Measurements from ENCODE around the gene ZNF561. TPM values are rescaled to one million over a fixed set of nuclear protein-coding genes. Genes with fewer than 3 reads are reported as not detected.

Gene ZNF561
- total and polyA plus RNA-seq, 9 of the 15 experiments (the other 6 are each of a cell fraction or from before 2014, with no cell fraction given): 13.9 to 34.9 (median 23.6) TPM

DNA sequence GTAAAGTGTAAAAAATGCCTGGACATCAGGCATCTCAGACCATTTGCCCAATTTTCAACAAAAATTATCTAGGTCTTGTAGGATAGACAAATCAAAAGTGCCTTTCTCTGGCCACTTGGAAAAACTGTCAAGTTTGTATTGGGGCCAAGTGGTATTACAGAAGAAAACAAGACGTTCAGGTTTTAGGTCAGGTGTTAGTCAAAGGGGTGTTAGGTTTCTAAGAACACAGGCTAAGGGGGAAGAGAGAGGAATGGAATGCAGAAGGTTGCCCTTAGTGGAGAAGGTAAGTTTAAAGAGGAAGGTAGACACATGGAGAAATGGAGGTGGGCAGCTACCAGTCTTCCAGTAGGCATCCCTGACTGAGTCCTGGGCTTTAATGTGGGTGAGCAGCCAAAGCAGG, 19.9 kb upstream of the ZNF561 start:
- Histone ChIP-seq H3K9me3 (replicated peaks; ENCODE audit: control insufficient read depth, insufficient read depth, low read depth, low read length) (peaks cover 11% of the 10 kb centered on the region), H3K27me3 (ENCODE audit: control insufficient read depth in 2 of 2, insufficient read depth in 2 of 2, low read length in 2 of 2) (no peaks in the 10 kb centered on the region), H3K4me1 (replicated peaks in 1 of 2; ENCODE audit: control insufficient read depth in 2 of 2, insufficient read depth in 2 of 2, low read length in 2 of 2) (no peaks in the 10 kb centered on the region), H2AFZ (ENCODE audit: low read depth, low read length) (no peak overlapping the region), H3K4me3 (no peak overlapping the region), H3K79me2 (ENCODE audit: control insufficient read depth, insufficient read depth, low read length) (no peaks in the 10 kb centered on the region), H3K27ac (ENCODE audit: extremely low read depth, low read depth, low read length) (no peak overlapping the region), H4K20me1 (replicated peaks; ENCODE audit: control insufficient read depth, insufficient read depth, low read length) (no peaks in the 10 kb centered on the region), H3K36me3 (ENCODE audit: control insufficient read depth, insufficient read depth, low read length) (peaks cover 3% of the 10 kb centered on the region; the same call in 1 of the 3 replicates), H3K4me2 (ENCODE audit: insufficient read depth, low read length) (no peak overlapping the region), H3K9me1 (ENCODE audit: control insufficient read depth, insufficient read depth, low read length) (no peaks in the 10 kb centered on the region), H3K9ac (ENCODE audit: insufficient read depth in 1 of 2, low read depth in 2 of 2, low read length in 2 of 2) (no peak overlapping the region)
- intact Hi-C loops (cut with micrococcal nuclease) (no loop called here), in situ Hi-C loops (cut with MboI) (no loop called here)
- ATAC-seq: no peak
- no peak for TF ChIP-seq PHB2 (IDR thresholded peaks at IDR 0.05; ENCODE audit: low read depth)
- no peak for FAIRE-seq
- no TSS peak for BruUV-seq (replicated peaks)
- DNase-seq (ENCODE audit: extremely low read depth in 1 of 4, low spot score in 3 of 4): no peak
- 20% methylated on average over 1 of the region's 1 CpG for WGBS (ENCODE audit: insufficient coverage, low coverage, missing lambda C conversion rate)
- CTCF ChIA-PET (ENCODE audit: low intra/inter-chr PET ratio): no interaction called here
- POLR2A ChIA-PET: no interaction called here

DNA sequence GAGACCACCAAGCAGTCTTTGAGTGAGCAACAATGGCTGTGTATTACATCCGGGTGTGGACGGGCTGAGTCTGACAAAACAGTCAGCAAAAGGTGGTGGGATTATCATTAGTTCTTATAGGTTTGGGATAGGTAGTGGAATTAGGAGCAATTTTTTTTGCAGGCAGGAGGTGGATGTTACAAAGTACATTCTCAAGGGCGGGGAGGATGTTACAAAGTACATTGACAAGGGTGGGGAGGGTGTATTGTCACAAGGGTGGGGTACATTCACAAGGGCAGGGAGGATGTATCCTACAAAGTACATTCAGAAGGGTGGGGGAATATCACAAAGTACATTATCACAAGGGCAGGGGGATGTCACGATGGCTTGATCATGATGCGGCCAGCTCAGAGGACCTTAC, 15.0 kb upstream of the ZNF561 start:
- H3K4me2 ChIP-seq (ENCODE audit: insufficient read depth, low read length): no peak overlapping the region
- H3K27me3 ChIP-seq (ENCODE audit: control insufficient read depth in 2 of 2, insufficient read depth in 2 of 2, low read length in 2 of 2): no peaks in the 10 kb centered on the region
- no peaks in the 10 kb centered on the region for H3K4me1 ChIP-seq (replicated peaks in 1 of 2; ENCODE audit: control insufficient read depth in 2 of 2, insufficient read depth in 2 of 2, low read length in 2 of 2)
- no peak overlapping the region for H2AFZ ChIP-seq (ENCODE audit: low read depth, low read length)
- ChIA-PET CTCF (ENCODE audit: low intra/inter-chr PET ratio) (interaction anchor here (0.6 kb wide), 1 partner anchor 150 kb away, joined by 4 read pairs; no protein-coding TSS in a partner anchor), POLR2A (interaction anchor here (1.0 kb wide), 1 partner anchor 100 kb away, joined by 3 read pairs; no protein-coding TSS in a partner anchor)
- H3K79me2 ChIP-seq (ENCODE audit: control insufficient read depth, insufficient read depth, low read length): no peaks in the 10 kb centered on the region
- no peaks in the 10 kb centered on the region for H3K36me3 ChIP-seq (ENCODE audit: control insufficient read depth, insufficient read depth, low read length)
- 51% methylated on average over 5 of the region's 5 CpGs for WGBS (ENCODE audit: insufficient coverage, low coverage, missing lambda C conversion rate)
- H3K9me3 ChIP-seq (replicated peaks; ENCODE audit: control insufficient read depth, insufficient read depth, low read depth, low read length): no peaks in the 10 kb centered on the region; the same call in none of the 2 replicates
- no peak overlapping the region for H3K9ac ChIP-seq (ENCODE audit: insufficient read depth in 1 of 2, low read depth in 2 of 2, low read length in 2 of 2)
- in situ Hi-C loops (cut with MboI): no loop called here
- H3K4me3 ChIP-seq: no peak overlapping the region
- no TSS peak for BruUV-seq (replicated peaks)
- FAIRE-seq (no peak), ATAC-seq (no peak), DNase-seq (ENCODE audit: extremely low read depth in 1 of 4, low spot score in 3 of 4) (no peak)
- intact Hi-C loops (cut with micrococcal nuclease): no loop called here
- no peaks in the 10 kb centered on the region for H3K9me1 ChIP-seq (ENCODE audit: control insufficient read depth, insufficient read depth, low read length)
- no peak overlapping the region for H3K27ac ChIP-seq (ENCODE audit: extremely low read depth, low read depth, low read length)
- H4K20me1 ChIP-seq (replicated peaks; ENCODE audit: control insufficient read depth, insufficient read depth, low read length): no peaks in the 10 kb centered on the region
- TF ChIP-seq SRSF7 (optimal IDR thresholded peaks at IDR 0.05; ENCODE audit: low read depth, low read length) (no peak), CREM (IDR thresholded peaks at IDR 0.05; ENCODE audit: low read depth) (no peak), TRIM24 (IDR thresholded peaks at IDR 0.05) (peak in 1 of 2 experiments; percentile 13; a peak in 1 of 4 replicates), ZFPM2 (CRISPR knock-in tag; IDR thresholded peaks at IDR 0.05) (no peak), CBX5 (IDR thresholded peaks at IDR 0.05; ENCODE audit: borderline replicate concordance, low read depth) (peak; percentile 80; the same call in 1 of the 2 replicates), SIX5 (IDR thresholded peaks at IDR 0.05; ENCODE audit: borderline replicate concordance in 1 of 2, insufficient read depth in 1 of 2, low read depth in 1 of 2, low read length in 2 of 2) (no peak)

Measured in K562 (cell line).